Colonic mucosa (tissue), 4 donors: Measurements from ENCODE around the gene CFAP61. TPM values are rescaled to one million over a fixed set of nuclear protein-coding genes. Genes with fewer than 3 reads are reported as not detected.

Experiments
- DNase-seq: peaks from one replicate; pipeline ENCODE4 v3.0.0-alpha.2; 2020
- H3K27ac ChIP-seq: fragments of 200-600 bp; one replicate; pipeline ENCODE4 v1.8.0; 2021
- H3K27me3 ChIP-seq: fragments of 200-600 bp; one replicate; pipeline ENCODE4 v1.8.0; 2021
- H3K36me3 ChIP-seq: fragments of 200-600 bp; one replicate; pipeline ENCODE4 v1.8.0; 2021
- H3K4me1 ChIP-seq: fragments of 200-600 bp; one replicate; pipeline ENCODE4 v1.8.0; 2021; ENCODE audit warnings: mild to moderate bottlenecking
- H3K4me3 ChIP-seq: fragments of 200-600 bp; one replicate; pipeline ENCODE4 v1.8.0; 2021
- H3K9ac ChIP-seq, 2 donors: one replicate each; pipeline ENCODE4 v1.7.0; 2013; ENCODE audit warnings: control low read depth in 2 of 2, low read depth in 2 of 2, low read length in 2 of 2
- H3K9me3 ChIP-seq: fragments of 200-600 bp; one replicate; pipeline ENCODE4 v1.8.0; 2021
- CTCF ChIP-seq: fragments of 200-600 bp; IDR thresholded peaks from one replicate; pipeline ENCODE4 v1.8.0; 2022; ENCODE audit warnings: antibody characterized with exemption, mild to moderate bottlenecking
- intact Hi-C: fragments of 100-400 bp; cut with DNase I; formaldehyde crosslinking; loops from one replicate; pipeline ENCODE4 v1.14.1; 2022
- total RNA-seq, 2 donors: library from RNA; stranded (reverse); fragmentation: NEBNext Ultra II Directional in 1 of 2; extraction: Animal tissue kit (Norgen Biotek cat#: 25700) in 1 of 2; gene quantifications; one replicate each; pipeline ENCODE4 v1.2.1, GENCODE V29; 2021
- donor health status: healthy.
- donor health status: DM: no; HTN: no; CAD: no.
- donor health status: DM: no; HTN: no; CAD: no.

CFAP61 gene
- total RNA-seq, 2 donors from 2014 or later = 0.32 TPM; not detected in 1

- no peak for TF ChIP-seq CTCF
- H3K27ac ChIP-seq = no peak overlapping the region
- intact Hi-C loops = no loop called here
- no peak for DNase-seq
- H3K27me3 ChIP-seq = no peaks in the 10 kb centered on the region
- no peaks in the 10 kb centered on the region for H3K4me1 ChIP-seq
- H3K9ac ChIP-seq = no peak overlapping the region
- no peak overlapping the region for H3K4me3 ChIP-seq
- H3K9me3 ChIP-seq = no peaks in the 10 kb centered on the region
- H3K36me3 ChIP-seq = no peaks in the 10 kb centered on the region
These were observed 221.0 kb downstream of the CFAP61 start for GRCh38 chr20:20273286-20273685.

- Histone ChIP-seq H3K9me3 (no peaks in the 10 kb centered on the region), H3K36me3 (no peaks in the 10 kb centered on the region), H3K4me1 (no peaks in the 10 kb centered on the region), H3K9ac (no peak overlapping the region), H3K4me3 (no peak overlapping the region), H3K27ac (no peak overlapping the region), H3K27me3 (no peaks in the 10 kb centered on the region)
- no peak for DNase-seq
- intact Hi-C loops = no loop called here
- TF ChIP-seq CTCF = no peak
These were observed 222.5 kb downstream of the CFAP61 start for GRCh38 chr20:20274821-20275220.

- H3K27me3 ChIP-seq = no peaks in the 10 kb centered on the region
- TF ChIP-seq CTCF = no peak
- H3K9me3 ChIP-seq = no peaks in the 10 kb centered on the region
- H3K9ac ChIP-seq = no peak overlapping the region
- no peak overlapping the region for H3K4me3 ChIP-seq
- intact Hi-C loops = no loop called here
- H3K27ac ChIP-seq = no peak overlapping the region
- H3K36me3 ChIP-seq = no peaks in the 10 kb centered on the region
- H3K4me1 ChIP-seq = no peaks in the 10 kb centered on the region
- DNase-seq = no peak
These were observed 223.3 kb downstream of the CFAP61 start for GRCh38 chr20:20275636-20276035.

GRCh38 chr20:20276811-20277530 lies 224.6 kb downstream of the CFAP61 start:
- Histone ChIP-seq H3K9ac (no peak overlapping the region), H3K4me3 (no peak overlapping the region), H3K27me3 (no peaks in the 10 kb centered on the region), H3K36me3 (no peaks in the 10 kb centered on the region), H3K27ac (no peak overlapping the region), H3K4me1 (no peaks in the 10 kb centered on the region), H3K9me3 (no peaks in the 10 kb centered on the region)
- no peak for DNase-seq
- intact Hi-C loops = no loop called here
- no peak for TF ChIP-seq CTCF

- H3K27ac ChIP-seq = no peak overlapping the region
- intact Hi-C loops = no loop called here
These were observed 225.6 kb downstream of the CFAP61 start for GRCh38 chr20:20277894-20278335.

More at GRCh38 chr20:20277894-20278335, 225.6 kb downstream of the CFAP61 start:
- no peaks in the 10 kb centered on the region for H3K27me3 ChIP-seq
- no peaks in the 10 kb centered on the region for H3K4me1 ChIP-seq
- TF ChIP-seq CTCF = no peak
- H3K9ac ChIP-seq = no peak overlapping the region
- H3K9me3 ChIP-seq = no peaks in the 10 kb centered on the region
- H3K4me3 ChIP-seq = no peak overlapping the region
- DNase-seq = no peak
- no peaks in the 10 kb centered on the region for H3K36me3 ChIP-seq
